ENCODE data around the gene KIAA1217. TPM values are rescaled to one million over a fixed set of nuclear protein-coding genes. Genes with fewer than 3 reads are reported as not detected.

Gene KIAA1217
- total and polyA plus RNA-seq, 2 of the 8 experiments (the other 6 are each of a cell fraction or from before 2014, with no cell fraction given), result 4.5 to 15.6 TPM

DNA sequence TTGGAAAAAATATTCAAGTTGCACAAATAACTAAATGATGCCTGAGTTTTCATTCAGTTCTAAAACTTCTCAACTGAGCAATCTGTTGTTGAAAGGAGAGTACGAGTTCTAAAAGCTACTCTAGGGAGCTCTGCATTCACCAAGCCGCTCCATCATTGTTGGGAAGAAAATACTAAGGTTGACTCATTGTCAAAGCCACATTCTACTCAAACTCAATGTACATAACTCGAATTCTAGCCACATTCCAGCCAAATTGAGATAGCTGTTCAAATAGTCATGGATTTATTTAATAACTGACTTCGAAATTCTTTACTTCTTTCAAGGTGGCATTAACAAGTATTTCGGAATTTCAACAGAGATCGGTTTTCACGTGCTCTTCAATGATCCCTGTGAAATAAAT is 63.4 kb downstream of the KIAA1217 start (continued):
- TF ChIP-seq SAP30 (IDR thresholded peaks at IDR 0.05; ENCODE audit: insufficient read depth, insufficient replicate concordance, low read length), result no peak
- no peak for TF ChIP-seq RFX5 (IDR thresholded peaks at IDR 0.05; ENCODE audit: borderline replicate concordance, low read depth, low read length)

Data from H1 (cell line).